ENCODE results near the gene CELA2B.
"Not testable (repeated sequence)": the region's sequence is repeated elsewhere in the genome, so short reads cannot be mapped to it uniquely, and the experiment has no call there.

Gene CELA2B

DNA sequence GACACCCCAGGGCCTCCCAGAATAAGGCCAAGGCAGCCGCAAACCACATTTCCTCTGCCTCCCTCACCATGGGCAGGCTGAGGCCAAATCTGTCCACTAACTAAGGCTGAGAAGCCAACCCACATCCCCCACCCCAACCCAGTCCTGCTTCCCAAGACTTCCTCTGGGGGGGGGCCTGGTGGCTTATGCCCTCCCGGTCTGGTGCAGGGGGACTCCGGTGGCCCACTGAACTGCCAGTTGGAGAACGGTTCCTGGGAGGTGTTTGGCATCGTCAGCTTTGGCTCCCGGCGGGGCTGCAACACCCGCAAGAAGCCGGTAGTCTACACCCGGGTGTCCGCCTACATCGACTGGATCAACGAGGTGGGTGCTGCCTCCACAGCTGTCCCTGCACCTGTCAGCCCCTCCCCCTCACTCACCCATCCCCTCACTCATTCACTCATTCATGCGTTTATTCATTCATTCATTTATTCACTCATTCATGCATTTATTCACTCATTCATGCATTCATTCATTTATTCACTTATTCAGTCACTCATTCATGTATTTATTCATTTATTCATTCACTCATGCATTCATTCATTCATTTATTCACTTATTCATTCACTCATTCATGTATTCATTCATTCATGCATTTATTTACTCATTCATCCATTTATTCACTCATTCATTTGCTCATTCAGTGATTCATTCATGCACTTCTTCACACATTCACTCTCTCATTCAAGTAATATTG, 30.3 kb upstream of the CELA2B start:
- DNase-seq: no peak

DNA sequence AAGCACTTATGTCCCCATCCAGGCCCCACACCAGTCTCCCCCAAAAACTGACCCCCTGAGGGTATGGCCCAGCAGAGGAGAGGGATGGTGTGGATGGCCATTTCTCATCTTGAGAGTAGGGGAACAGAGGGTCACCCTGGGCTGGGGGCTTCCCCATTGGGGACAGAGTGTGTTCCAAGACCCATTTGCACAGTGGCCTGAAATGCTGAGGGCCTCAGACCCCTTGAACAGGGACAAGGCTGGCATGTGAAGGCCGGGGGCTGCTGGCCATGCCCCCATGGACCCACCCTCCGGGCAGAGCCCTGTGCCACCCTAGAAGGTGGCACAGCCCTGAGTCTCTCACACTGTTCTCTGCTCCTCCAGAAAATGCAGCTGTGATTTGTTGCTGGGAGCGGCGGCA, 29.7 kb upstream of the CELA2B start:
- DNase-seq: no peak

DNA sequence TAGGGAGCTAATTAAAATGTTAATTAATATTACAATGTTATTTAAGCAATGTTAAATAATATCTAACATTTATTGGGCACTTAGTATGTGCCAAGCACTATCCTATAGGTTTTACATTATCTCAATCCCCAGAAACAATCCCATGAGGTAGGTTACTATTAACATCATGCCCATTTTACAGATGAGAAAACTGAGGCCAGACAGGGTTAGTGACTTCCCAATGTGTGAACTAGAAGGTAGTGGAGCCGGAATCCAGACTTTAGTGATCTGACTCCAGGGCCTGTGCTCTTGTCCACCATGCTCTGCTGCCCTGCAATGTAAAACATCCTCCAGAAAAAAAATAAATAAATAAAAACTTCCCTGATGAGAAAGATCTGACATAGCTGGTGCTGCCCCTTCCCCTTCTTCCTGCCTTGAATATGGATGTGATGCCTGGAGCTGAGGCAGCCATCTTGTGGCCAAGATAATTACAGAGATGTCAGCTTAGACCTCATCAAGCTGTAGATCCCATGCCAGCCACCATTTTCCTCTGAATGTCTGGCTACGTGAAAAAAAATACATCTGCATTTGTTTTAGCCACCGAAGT, 26.9 kb upstream of the CELA2B start:
- DNase-seq: no peak

DNA sequence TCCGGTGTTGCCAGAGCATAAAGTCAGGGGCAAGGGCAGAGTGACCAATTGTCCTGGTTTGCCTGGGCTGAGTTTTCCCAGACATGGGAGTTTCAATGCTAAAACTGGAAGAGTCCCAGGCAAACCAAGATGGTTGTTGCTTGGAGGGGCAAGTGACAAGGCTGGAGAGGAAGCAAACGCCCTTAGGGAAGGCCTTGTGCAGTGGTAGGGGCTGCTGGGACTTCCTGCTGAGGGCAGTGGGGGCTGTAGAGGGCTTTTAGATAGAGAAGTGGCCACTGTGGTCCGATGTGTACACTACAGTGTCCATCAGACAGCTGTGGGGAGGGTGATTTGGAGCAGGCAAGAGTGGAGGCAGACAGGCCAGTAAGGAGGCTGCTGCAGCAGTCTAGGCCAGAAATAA, 26.3 kb upstream of the CELA2B start:
- no peak for DNase-seq

DNA sequence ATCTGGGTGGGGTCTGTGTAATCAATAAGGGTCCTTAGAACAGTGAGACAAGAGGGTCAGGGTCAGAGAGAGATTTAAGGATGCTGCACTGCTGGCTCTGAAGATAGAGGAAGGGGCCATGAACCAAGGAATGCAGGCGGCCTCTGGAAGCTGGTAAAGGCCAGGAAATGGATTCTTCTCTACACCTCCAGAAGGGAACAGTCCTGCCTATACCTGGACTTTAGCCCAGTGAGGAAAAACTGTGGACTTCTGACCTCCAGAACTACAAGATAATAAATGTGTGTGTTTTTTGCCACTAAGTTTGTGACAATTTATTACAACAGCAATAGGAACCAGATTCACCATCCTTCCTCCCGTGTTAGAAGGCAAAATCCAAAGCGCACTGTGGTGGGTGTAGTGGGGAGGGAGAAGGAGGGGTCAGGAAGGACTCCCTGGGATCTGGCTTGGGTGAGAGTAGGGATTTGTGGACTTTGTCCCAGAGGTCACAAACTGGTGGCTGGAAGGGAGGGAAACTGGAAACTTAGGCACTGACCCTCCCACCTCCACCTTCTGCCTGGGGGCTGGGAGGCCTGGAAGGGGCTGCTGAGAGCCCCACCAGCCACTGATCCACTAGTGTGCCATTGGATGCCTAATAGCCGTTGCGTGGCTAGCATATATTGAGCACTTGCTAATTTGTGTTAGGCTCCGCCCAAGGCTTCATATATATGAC, 24.7 kb upstream of the CELA2B start:
- no peak for DNase-seq

DNA sequence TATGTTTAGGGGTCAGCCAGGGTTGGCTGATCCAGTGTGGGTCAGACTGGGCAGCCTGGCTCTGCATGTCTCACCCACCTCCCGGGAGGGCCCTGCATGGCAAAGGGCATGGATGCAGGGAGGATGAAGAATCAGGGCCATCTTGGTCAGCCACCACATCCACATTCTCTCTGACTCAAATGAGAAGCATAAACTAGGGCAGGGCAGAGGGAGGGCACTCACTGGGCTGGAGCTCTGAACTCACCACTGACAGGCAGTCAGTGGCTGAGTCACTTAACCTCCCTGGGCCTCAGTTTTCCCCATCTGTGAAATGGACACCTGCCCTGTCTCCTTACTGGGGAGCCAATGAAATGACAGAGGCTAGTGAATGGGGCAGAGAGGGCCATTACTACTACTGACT, 23.7 kb upstream of the CELA2B start:
- no peak for DNase-seq

DNA sequence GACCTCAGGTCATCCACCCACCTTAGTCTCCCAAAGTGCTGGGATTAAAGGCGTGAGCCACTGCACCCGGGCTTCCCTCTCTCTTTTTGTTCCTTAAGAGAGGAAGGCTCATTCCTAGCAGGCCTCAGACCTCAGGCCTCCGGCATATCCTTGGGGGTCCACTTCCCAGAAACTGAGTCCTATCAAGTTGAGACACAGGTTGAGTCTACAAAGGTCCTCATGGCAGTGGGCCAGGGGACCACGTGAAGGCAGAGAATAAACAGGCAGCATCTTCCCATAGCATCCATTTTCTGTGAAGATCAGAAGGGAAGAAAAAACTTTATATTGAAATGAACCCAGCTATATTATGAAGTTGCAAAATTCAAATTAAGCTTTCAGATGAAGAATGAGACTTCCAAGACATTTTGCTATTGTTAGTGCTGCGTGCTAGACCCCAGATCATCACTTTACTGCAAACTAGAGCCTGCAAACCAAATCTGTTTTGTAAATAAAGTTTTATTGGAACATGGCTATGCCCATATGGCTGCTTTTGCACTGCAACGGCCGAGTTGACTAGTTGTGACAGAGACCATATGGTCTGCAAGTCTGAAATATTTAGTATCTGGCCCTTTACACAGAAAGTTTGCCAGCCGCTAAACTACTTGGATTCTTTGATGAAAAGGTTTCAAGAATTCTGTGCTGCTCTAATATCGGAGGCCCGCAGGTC, 22.9 kb upstream of the CELA2B start:
- peak; percentile 63 for DNase-seq

DNA sequence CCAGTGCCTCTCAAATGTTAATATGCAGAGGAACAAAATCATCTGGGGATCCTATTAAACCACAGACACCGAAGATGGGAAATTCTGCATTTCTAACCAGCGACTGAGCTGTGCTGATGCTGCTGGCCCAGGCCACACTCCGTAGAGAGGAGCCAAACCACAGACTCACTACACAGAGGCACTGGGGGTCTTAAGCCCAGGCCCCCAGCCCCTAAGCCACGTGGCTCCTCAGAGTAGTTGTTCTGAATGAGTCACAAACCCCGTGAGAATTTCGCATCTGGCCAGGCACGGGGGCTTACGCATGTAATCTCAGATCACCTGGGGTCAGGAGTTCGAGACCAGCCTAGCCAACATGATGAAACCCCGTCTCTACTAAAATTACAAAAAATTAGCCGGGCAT, 22.2 kb upstream of the CELA2B start:
- no peak for DNase-seq

DNA sequence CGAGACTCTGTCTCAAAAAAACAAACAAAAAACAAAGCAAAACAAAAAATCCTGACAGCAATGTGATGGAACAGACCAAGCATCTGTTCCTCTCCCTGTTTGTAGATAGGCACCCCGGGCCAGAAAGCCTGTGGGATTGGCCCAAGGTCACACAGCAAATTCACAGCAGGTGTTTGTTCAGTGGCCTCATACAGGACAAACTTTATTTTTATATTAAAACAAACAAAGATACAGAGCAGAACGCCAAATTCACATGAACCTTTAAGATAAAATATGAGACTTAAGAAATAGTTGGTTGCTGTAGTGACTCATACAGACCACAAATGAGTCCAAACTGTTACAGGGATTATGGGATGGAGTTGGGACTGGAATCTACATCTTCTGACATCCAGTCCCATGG, 21.6 kb upstream of the CELA2B start:
- no peak for DNase-seq

DNA sequence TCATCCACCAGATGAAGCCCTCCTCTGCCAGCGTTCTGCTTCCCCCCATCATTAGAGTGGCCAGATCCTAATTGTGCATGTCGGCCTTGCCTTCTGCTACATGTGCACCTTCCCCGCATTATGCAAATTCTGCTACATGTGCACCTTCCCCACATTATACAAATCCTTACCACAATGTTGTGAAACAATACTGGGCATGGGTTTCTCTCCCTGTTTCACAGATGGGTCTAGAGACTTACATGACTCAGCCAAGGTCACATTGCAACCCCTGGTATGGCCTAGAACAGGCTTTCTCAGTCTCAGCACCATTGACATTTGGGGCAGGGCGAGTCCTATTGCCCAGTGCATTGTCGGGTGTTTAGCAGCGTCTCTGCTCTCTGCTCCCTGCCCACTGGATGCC, 20.4 kb upstream of the CELA2B start:
- no peak for DNase-seq

DNA sequence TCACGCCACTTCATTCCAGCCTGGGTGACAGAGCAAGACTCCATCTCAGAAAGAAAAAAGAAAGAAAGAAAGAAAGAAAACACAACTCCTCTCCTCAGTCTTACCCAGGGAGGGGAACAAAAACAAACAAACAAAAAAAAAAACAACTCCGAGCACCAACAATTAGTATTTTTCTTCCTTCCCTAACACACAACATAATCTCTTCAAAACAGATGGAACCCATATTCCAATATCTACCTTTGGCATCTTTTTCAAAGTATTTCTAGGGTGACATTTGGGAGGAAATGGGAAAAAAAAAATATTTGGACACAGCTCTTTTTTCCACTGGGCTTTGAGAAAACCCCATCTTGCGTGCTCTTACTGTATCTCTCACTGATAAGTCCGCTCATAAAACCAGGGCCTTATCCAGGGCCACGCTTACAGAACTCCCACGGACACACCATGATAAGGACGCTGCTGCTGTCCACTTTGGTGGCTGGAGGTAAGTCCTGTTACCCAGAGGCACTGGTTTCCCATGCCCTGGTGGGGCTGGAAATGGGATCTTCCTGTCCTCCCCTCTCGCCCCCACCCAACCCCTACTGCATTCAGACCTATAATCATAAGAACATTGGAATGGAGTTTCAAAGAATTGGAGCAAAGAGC, 19.5 kb upstream of the CELA2B start, which contains the start of gene CELA2A:
Gene CELA2A (plus strand): TSS at position 420 of the 642 bp plus-strand sequence. CDS start 22 bp downstream, at position 442.
- no peak for DNase-seq

DNA sequence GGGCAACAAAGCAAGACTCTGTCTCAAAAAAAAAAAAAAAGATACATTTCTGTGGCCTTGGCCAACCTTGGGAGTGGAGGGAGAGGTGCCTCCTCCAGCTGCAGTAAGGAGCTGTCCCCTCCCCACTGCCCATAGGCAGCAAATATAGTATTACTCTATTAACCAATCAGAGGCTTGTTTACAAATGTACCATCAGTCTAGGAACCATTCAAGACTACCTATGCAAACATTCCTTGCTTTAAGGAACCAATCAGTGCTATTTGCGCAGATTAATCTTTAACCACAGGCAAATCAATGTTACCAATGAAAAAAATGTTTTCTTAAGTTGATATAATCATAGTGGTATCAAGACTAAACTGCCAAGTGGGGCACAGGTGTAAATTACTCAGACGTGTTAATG, 18.3 kb upstream of the CELA2B start:
- no peak for DNase-seq

DNA sequence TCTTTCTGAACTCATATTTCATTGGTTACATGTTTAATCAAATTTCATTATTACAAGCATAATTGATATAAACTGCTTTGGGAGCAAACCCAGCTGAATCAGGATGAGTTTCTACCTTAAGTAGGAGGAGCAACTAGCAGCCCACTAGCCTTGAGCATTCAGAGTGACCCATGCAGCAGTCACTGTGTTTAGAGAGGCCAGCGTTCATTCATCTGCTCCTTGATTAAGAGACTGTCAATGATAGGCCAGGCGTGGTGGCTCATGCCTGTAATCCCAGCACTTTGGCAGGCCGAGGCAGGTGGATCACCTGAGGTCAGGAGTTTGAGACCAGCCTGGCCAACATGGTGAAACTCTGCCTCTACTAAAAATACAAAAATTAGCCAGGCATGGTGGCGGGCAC, 17.5 kb upstream of the CELA2B start:
- not testable (repeated sequence) for DNase-seq

DNA sequence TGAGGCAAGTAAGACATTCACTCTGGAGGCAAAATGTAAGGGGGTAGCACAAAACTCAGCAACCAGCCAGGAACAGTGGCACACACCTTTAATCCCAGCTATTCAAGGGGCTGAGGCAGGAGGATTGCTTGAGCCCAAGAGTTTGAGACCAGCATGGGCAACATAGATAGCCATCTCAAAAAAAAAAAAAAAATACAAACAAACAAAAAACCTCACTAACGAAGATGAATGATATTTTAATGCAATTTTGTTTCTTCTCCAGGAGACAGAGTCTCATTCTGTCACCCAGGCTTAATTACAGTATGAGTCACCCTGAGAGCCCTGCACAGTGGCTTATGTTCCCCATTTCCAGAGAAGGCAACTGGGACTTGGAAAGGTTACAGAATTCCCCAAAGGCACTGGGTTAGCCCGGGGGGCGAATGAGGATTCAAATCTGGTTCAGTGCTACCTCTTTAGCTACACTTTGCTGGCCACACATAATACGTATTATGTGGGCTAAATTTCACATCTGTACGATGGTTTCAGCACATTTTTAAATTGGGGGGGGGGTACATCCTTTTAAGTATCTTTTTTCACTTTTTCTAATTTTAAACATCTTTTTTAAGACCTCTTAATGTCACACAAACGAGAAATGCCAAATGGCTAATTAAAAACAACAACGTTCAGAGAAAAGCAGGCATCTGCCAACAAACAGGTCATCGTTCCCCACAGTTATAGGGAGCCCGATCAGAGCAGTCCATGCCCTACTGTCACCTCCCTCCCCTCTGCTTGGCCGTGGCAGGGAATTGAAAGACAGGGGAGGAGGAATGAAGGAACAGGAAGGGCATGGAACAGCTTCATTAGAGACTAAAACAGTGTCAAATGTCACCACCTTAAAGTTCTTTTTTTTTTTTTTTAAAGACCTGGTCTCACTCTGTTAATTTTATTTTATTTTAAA, 15.9 kb upstream of the CELA2B start:
- DNase-seq: peak; percentile 87

DNA sequence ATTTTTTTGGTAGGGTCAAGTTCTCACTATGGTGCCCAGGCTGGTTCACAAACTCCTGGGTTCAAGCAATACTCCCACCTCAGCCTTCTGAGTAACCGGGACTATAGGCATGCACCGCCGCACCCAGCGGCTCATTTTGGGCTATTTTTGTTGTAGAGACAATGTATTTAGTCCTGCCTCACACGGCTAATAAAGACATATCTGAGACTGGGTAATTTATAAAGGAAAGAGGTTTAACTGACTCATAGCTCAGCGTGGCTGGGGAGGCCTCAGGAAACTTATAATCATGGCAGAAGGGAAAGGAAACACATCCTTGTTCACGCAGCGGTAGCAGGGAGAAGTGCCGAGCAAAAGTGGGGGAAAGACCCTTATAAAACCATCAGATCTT, 15.2 kb upstream of the CELA2B start:
- DNase-seq: no peak

DNA sequence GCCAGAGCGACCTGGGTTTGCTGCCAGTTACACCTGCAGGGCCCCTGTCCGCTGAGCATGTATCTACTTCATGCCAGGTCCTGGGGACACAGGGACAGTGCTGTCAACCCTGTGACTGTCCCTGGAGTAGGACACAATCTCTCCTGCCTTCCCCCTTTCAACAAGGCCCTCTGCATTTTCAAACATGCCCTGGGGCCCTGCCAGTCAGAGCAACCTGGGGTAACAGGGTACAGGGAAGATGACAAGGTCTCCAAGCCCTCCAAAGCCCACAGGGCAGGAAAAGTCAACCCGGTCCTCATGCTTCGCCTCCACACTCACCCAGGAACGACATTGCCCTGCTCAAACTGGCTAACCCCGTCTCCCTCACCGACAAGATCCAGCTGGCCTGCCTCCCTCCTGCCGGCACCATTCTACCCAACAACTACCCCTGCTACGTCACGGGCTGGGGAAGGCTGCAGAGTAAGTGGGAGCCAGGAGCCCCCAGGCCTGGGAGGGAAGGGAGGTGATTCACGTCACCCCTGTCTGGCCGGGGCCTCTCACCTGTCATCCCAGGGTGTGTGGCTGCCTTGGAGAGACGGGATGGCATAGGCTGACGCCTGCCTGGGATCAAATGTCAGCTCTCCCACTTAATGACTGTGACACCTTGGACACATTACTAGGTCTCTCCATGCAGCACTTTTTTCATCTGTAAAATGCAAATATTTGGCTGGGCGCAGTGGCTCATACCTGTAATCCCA, 12.7 kb upstream of the CELA2B start:
- DNase-seq: peak; percentile 77

DNA sequence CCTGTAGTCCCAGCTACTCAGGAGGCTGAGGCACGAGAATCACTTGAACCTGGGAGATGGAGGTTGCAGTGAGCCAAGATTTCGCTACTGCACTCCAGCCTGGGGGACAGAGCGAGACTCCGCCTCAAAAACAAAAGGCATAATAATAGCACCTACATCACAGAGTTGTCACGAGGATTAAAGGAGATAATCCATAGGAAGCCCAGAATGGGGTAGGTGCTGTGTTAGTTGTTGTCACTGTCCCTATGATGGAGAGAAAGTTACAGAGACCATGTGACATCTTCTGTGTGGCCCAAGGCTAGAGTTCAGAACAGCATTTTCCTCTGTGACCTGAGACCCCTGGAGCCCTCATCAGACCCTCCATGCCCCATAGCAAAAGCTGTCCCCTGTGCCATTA, 12.0 kb upstream of the CELA2B start:
- not testable (repeated sequence) for DNase-seq

DNA sequence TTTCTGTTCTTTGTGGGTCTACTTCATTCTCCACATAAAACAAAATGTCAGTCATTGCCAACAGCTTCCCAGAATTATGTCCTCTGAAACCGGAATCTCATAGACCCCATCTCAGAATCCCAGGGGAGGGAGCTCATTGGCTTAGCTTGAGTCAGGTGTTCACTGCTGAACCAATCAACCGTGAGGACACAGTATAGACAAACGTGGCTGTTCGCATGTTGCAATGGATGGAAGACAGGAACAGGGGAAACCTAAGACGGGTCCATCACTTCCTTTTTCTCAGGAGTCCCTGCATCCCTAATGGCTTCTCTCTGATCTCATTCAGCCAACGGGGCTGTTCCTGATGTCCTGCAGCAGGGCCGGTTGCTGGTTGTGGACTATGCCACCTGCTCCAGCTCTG, 10.2 kb upstream of the CELA2B start:
- DNase-seq: peak; percentile 30

DNA sequence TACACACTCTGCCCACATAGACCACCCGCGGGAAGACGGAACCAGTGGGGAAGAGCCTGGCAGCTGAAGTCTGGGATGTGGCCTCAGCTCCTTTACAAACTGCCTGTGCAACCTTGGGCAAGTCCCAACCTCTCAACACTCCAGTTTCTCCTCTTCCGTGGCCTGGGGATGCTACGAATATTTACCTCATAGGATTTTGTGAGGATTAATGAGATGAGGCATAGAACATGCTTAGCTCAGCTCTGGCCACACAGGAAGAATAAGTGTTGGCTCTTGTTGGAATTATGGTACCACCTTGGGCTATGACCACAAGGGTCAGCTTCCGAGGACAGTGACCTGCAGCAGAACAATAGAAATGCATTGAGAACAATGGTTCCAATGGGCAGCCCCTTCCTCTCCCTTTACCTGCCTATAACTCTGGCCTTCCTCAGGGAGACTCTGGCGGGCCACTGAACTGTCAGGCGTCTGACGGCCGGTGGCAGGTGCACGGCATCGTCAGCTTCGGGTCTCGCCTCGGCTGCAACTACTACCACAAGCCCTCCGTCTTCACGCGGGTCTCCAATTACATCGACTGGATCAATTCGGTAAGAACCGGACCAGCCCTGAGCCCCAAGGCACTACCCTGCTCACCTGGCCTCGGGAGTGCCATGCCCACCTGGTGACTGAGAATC, 8.8 kb upstream of the CELA2B start:
- not testable (repeated sequence) for DNase-seq

DNA sequence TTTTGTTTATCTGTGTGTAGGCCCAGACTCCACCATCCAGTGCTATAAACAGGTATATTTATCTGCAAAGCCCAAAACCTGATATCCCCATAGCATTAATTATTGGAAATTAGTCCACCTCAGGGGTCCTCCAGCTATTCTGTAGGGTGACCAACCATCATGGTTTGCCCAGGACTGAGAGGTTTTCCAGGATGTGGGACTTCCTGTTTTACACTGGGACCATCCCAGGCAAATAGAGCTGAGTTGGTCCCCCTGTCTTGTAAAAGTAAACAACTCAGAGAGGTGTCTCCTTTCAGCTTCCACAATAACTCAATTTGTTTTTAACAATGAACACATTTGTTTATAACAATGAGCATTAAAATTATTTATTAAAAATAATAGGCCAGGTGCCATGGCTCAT, 7.8 kb upstream of the CELA2B start:
- DNase-seq: no peak

DNA sequence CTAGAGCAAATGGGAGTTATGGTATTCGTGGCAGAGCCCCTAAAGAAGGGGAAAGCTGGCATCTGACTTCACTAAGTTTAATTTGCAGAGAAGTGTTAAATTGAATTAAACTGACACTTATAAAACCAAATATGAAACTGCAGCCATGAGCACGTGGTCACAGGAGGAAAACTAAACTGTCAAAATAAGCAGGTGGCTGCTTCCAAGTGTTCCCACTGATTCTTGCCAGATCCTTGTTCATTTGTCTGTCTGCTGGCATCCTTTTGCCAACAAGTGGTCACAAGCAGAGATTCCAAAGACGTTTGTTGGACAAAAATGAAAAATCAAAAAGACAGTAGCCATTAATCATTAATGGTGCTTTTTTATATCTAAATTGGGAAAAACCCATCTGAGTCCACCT, 6.5 kb upstream of the CELA2B start:
- peak; percentile 44 for DNase-seq
